RWPE2 (cell line): Measurements from ENCODE around the gene THSD7B.

Experiments used
- ATAC-seq: fragments of 200-7000 bp; cut with Tn5 transposase; 3 replicates; pipeline ENCODE4 v1.9.1; 2021; ENCODE audit warnings: low read depth
- DNase-seq: peaks from one replicate; pipeline ENCODE4 v3.0.0-alpha.2; 2020; ENCODE audit warnings: low spot score
- H3K27ac ChIP-seq: fragments of 450-650 bp; 2 replicates; pipeline ENCODE4 v1.5.1; 2017; ENCODE audit warnings: mild to moderate bottlenecking; ENCODE audit not compliant: poor library complexity, severe bottlenecking
- H3K27me3 ChIP-seq: fragments of 250-450 bp; sonication (Bioruptor Pico); 2 replicates; pipeline ENCODE4 v1.5.1; 2021; ENCODE audit warnings: mild to moderate bottlenecking, moderate library complexity; ENCODE audit not compliant: insufficient read depth, poor library complexity, severe bottlenecking
- H3K36me3 ChIP-seq: fragments of 250-450 bp; sonication (Bioruptor Pico); 2 replicates; pipeline ENCODE4 v1.5.1; 2020; ENCODE audit warnings: low read depth, mild to moderate bottlenecking, moderate library complexity
- H3K4me1 ChIP-seq: fragments of 250-450 bp; sonication (Bioruptor Pico); 2 replicates; pipeline ENCODE4 v1.5.1; 2021; ENCODE audit warnings: mild to moderate bottlenecking, moderate library complexity; ENCODE audit not compliant: insufficient read depth, poor library complexity, severe bottlenecking
- H3K4me3 ChIP-seq: fragments of 250-450 bp; sonication (Bioruptor Pico); 2 replicates; pipeline ENCODE4 v1.5.1; 2021; ENCODE audit warnings: mild to moderate bottlenecking, moderate library complexity; ENCODE audit not compliant: severe bottlenecking
- H3K9me3 ChIP-seq: fragments of 250-450 bp; sonication (Bioruptor Pico); 2 replicates; pipeline ENCODE4 v1.5.1; 2021; ENCODE audit warnings: mild to moderate bottlenecking, moderate library complexity; ENCODE audit not compliant: severe bottlenecking
- CTCF ChIP-seq: fragments of 450-650 bp; IDR thresholded peaks from one replicate; pipeline ENCODE4 v1.5.1; 2017; ENCODE audit warnings: mild to moderate bottlenecking, moderate library complexity; ENCODE audit not compliant: poor library complexity, severe bottlenecking

Gene THSD7B

DNA sequence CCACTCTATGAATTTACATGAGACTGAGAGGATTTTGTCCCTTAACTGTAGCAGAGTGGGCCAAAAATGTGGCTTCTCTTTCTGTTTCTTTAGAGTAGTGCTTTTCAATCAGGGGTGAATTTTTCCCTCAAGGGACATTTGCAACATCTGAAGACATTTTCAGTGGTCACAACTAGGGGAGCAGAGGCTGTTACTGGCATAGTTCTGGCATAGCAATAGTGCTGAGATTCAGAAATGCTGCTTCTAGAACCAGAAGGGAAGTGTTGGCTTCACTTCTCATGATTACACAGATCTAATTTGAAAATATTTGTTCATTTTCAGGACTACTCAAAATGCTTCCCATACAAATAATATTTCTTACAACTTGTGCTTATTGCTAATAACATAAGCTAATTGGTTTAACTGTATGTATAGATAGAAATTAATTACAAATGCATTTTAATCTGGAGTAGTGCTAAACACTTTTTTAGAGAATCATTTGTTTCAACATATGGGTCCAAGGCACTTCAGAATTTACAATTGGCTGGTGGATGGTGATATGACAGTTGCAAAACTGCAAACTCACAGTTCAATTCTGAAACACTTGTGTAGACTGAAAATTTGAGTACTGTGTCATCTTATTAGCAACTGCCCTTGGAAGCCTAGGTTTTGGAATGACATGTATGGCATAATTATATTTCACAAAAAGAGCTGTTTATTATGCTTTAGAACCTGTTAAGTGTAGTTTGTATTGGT, 526.7 kb downstream of the THSD7B start:
- no peaks in the 10 kb centered on the region for H3K4me1 ChIP-seq
- TF ChIP-seq CTCF, result no peak
- no peaks in the 10 kb centered on the region for H3K36me3 ChIP-seq
- ATAC-seq (no peak), DNase-seq (no peak)
- no peak overlapping the region for H3K27ac ChIP-seq
- H3K4me3 ChIP-seq, result no peak overlapping the region
- no peaks in the 10 kb centered on the region for H3K27me3 ChIP-seq
- H3K9me3 ChIP-seq, result no peaks in the 10 kb centered on the region

DNA sequence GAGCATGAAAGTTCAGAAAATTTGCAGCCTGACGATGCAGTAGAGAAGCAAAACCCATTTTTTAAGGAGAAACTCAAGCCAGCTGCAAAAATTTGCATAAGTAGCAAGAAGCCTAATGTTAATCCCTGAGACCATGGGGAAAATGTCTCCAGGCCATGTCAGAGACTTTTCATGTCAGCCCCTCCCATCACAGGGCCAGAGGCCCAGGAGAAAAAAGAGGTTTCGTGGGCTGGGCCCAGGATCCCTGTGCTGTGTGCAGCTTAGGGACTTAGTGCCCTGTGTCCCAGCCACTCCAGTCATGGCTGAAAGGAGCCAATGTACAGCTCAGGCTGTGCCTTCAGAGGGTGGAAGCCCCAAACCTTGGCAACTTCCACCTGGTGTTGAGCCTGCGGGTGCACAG, 533.0 kb downstream of the THSD7B start:
- Histone ChIP-seq H3K9me3 (no peaks in the 10 kb centered on the region), H3K27me3 (no peaks in the 10 kb centered on the region), H3K4me3 (no peak overlapping the region), H3K36me3 (no peaks in the 10 kb centered on the region), H3K27ac (no peak overlapping the region), H3K4me1 (no peaks in the 10 kb centered on the region)
- DNase-seq (no peak), ATAC-seq (no peak)
- no peak for TF ChIP-seq CTCF

GRCh38 chr2:137300987-137301386, 535.6 kb downstream of the THSD7B start:
- DNase-seq (no peak), ATAC-seq (no peak)
- Histone ChIP-seq H3K27ac (no peak overlapping the region), H3K36me3 (no peaks in the 10 kb centered on the region), H3K27me3 (no peaks in the 10 kb centered on the region), H3K4me1 (no peaks in the 10 kb centered on the region), H3K9me3 (peaks cover 2% of the 10 kb centered on the region), H3K4me3 (no peak overlapping the region)
- TF ChIP-seq CTCF, result no peak

DNA sequence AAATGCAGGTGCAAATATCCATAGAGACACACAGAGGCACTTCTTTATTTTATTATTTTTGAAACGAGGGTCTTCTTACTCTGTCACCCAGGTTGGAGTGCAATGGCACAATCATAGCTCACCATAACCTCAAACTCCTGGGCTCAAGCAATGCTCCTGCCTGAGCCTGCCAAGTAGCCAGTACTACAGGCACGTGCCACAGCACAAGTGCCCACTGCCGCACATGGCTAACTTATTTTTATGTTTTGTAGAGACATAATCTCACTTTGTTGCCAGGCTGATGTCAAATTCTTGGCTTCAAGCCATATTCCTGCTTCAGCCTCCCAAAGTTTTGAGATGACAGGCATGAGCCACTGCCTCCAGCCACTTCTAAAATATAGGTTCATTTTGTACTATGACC, 537.6 kb downstream of the THSD7B start:
- DNase-seq (no peak), ATAC-seq (no peak)
- Histone ChIP-seq H3K9me3 (peaks cover 2% of the 10 kb centered on the region), H3K4me1 (no peaks in the 10 kb centered on the region), H3K4me3 (no peak overlapping the region), H3K36me3 (no peaks in the 10 kb centered on the region), H3K27ac (no peak overlapping the region), H3K27me3 (no peaks in the 10 kb centered on the region)
- TF ChIP-seq CTCF, result no peak

GRCh38 chr2:137316075-137316474, 550.7 kb downstream of the THSD7B start:
- Histone ChIP-seq H3K36me3 (no peaks in the 10 kb centered on the region), H3K4me1 (no peaks in the 10 kb centered on the region), H3K9me3 (no peaks in the 10 kb centered on the region), H3K27ac (no peak overlapping the region), H3K27me3 (no peaks in the 10 kb centered on the region), H3K4me3 (no peak overlapping the region)
- no peak for TF ChIP-seq CTCF
- ATAC-seq, result no peak
- no peak for DNase-seq
